ENCODE data around the gene BNC2. TPM values are rescaled to one million over a fixed set of nuclear protein-coding genes. Genes with fewer than 3 reads are reported as not detected.
"Not testable (repeated sequence)": the region's sequence is repeated elsewhere in the genome, so short reads cannot be mapped to it uniquely, and the experiment has no call there.

BNC2 gene
- total RNA-seq, 1 experiment from 2014 or later = 0.20 TPM

GRCh38 chr9:16915126-16915831 lies 44.8 kb upstream of the BNC2 start:
- H3K9me3 Mint-ChIP-seq (ENCODE audit: unreplicated experiment) = peaks cover 22% of the 10 kb centered on the region
- Histone ChIP-seq H3K9me3 (no peaks in the 10 kb centered on the region), H3K27me3 (replicated peaks; ENCODE audit: control insufficient read depth, insufficient read depth, low read length) (no peaks in the 10 kb centered on the region), H3K36me3 (ENCODE audit: control insufficient read depth, insufficient read depth, low read length) (no peaks in the 10 kb centered on the region), H3K4me3 (ENCODE audit: low read depth, low read length) (no peak overlapping the region), H3K4me1 (no peaks in the 10 kb centered on the region)
- intact Hi-C loops (cut with micrococcal nuclease; ENCODE audit: unreplicated experiment) = no loop called here
- ChIA-PET POLR2A (no interaction called here), CTCF (no interaction called here)
- H3K27me3 Mint-ChIP-seq (ENCODE audit: insufficient read depth, unreplicated experiment) = no peaks in the 10 kb centered on the region
- H3K36me3 Mint-ChIP-seq (ENCODE audit: insufficient read depth, unreplicated experiment) = no peaks in the 10 kb centered on the region
- DNase-seq = no peak
- no TSS peak for BruUV-seq (replicated peaks)
- no peak for TF ChIP-seq CTCF (IDR thresholded peaks at IDR 0.05; ENCODE audit: insufficient read depth in 1 of 2, low read depth in 1 of 2, low read length in 1 of 2, severe bottlenecking in 1 of 2, unreplicated experiment in 1 of 2)
- no peak overlapping the region for H3K4me3 Mint-ChIP-seq (ENCODE audit: unreplicated experiment)
- H3K27ac Mint-ChIP-seq (ENCODE audit: unreplicated experiment) = no peak overlapping the region
- no peaks in the 10 kb centered on the region for H3K4me1 Mint-ChIP-seq (ENCODE audit: low read depth, unreplicated experiment)

GRCh38 chr9:16912197-16912596 lies 41.7 kb upstream of the BNC2 start:
- POLR2A ChIA-PET = no interaction called here
- Histone ChIP-seq H3K27me3 (replicated peaks; ENCODE audit: control insufficient read depth, insufficient read depth, low read length) (no peaks in the 10 kb centered on the region), H3K9me3 (no peaks in the 10 kb centered on the region), H3K4me3 (ENCODE audit: low read depth, low read length) (no peak overlapping the region), H3K4me1 (no peaks in the 10 kb centered on the region), H3K36me3 (ENCODE audit: control insufficient read depth, insufficient read depth, low read length) (no peaks in the 10 kb centered on the region)
- DNase-seq = no peak
- CTCF ChIA-PET = no interaction called here
- BruUV-seq (replicated peaks) = no TSS peak
- no peaks in the 10 kb centered on the region for H3K4me1 Mint-ChIP-seq (ENCODE audit: low read depth, unreplicated experiment)
- no peak for TF ChIP-seq CTCF (IDR thresholded peaks at IDR 0.05; ENCODE audit: insufficient read depth in 1 of 2, low read depth in 1 of 2, low read length in 1 of 2, severe bottlenecking in 1 of 2, unreplicated experiment in 1 of 2)
- intact Hi-C loops (cut with micrococcal nuclease; ENCODE audit: unreplicated experiment) = no loop called here
- no peaks in the 10 kb centered on the region for H3K27me3 Mint-ChIP-seq (ENCODE audit: insufficient read depth, unreplicated experiment)
- no peaks in the 10 kb centered on the region for H3K36me3 Mint-ChIP-seq (ENCODE audit: insufficient read depth, unreplicated experiment)
- no peak overlapping the region for H3K27ac Mint-ChIP-seq (ENCODE audit: unreplicated experiment)
- H3K4me3 Mint-ChIP-seq (ENCODE audit: unreplicated experiment) = no peak overlapping the region
- H3K9me3 Mint-ChIP-seq (ENCODE audit: unreplicated experiment) = peaks cover 11% of the 10 kb centered on the region

- H3K27me3 Mint-ChIP-seq (ENCODE audit: insufficient read depth, unreplicated experiment); H3K9me3 Mint-ChIP-seq (ENCODE audit: unreplicated experiment); H3K4me3 ChIP-seq (ENCODE audit: low read depth, low read length); H3K4me1 Mint-ChIP-seq (ENCODE audit: low read depth, unreplicated experiment); POLR2A ChIA-PET; H3K36me3 ChIP-seq (ENCODE audit: control insufficient read depth, insufficient read depth, low read length); CTCF ChIA-PET; H3K36me3 Mint-ChIP-seq (ENCODE audit: insufficient read depth, unreplicated experiment); H3K27ac Mint-ChIP-seq (ENCODE audit: unreplicated experiment); H3K4me3 Mint-ChIP-seq (ENCODE audit: unreplicated experiment); BruUV-seq (replicated peaks); H3K4me1 ChIP-seq; DNase-seq; H3K27me3 ChIP-seq (replicated peaks; ENCODE audit: control insufficient read depth, insufficient read depth, low read length); H3K9me3 ChIP-seq; intact Hi-C loops (cut with micrococcal nuclease; ENCODE audit: unreplicated experiment): not testable (repeated sequence)
These were observed 37.7 kb upstream of the BNC2 start for GRCh38 chr9:16908206-16908605.

GRCh38 chr9:16904655-16905054 lies 34.2 kb upstream of the BNC2 start:
- intact Hi-C loops (cut with micrococcal nuclease; ENCODE audit: unreplicated experiment) = no loop called here
- TF ChIP-seq CTCF (IDR thresholded peaks at IDR 0.05; ENCODE audit: insufficient read depth in 1 of 2, low read depth in 1 of 2, low read length in 1 of 2, severe bottlenecking in 1 of 2, unreplicated experiment in 1 of 2) = no peak
- H3K4me1 Mint-ChIP-seq (ENCODE audit: low read depth, unreplicated experiment) = no peaks in the 10 kb centered on the region
- no peak overlapping the region for H3K4me3 ChIP-seq (ENCODE audit: low read depth, low read length)
- peaks cover 3% of the 10 kb centered on the region for H3K27me3 Mint-ChIP-seq (ENCODE audit: insufficient read depth, unreplicated experiment)
- H3K36me3 Mint-ChIP-seq (ENCODE audit: insufficient read depth, unreplicated experiment) = no peaks in the 10 kb centered on the region
- no peaks in the 10 kb centered on the region for H3K4me1 ChIP-seq
- H3K27me3 ChIP-seq (replicated peaks; ENCODE audit: control insufficient read depth, insufficient read depth, low read length) = no peaks in the 10 kb centered on the region
- no TSS peak for BruUV-seq (replicated peaks)
- ChIA-PET POLR2A (no interaction called here), CTCF (no interaction called here)
- no peak overlapping the region for H3K27ac Mint-ChIP-seq (ENCODE audit: unreplicated experiment)
- no peak overlapping the region for H3K4me3 Mint-ChIP-seq (ENCODE audit: unreplicated experiment)
- no peaks in the 10 kb centered on the region for H3K9me3 Mint-ChIP-seq (ENCODE audit: unreplicated experiment)
- H3K36me3 ChIP-seq (ENCODE audit: control insufficient read depth, insufficient read depth, low read length) = no peaks in the 10 kb centered on the region
- no peak for DNase-seq
- H3K9me3 ChIP-seq = no peaks in the 10 kb centered on the region

All from Caco-2 (cell line).